DMS53 (cell line): ENCODE measurements around the gene KCNH4.
"Not testable (repeated sequence)": the region's sequence is repeated elsewhere in the genome, so short reads cannot be mapped to it uniquely, and the experiment has no call there.

Experiments
- DNase-seq: peaks from one replicate; lab custom pipeline; 2025; lab: John Stamatoyannopoulos, UW

The KCNH4 gene

GRCh38 chr17:42180922-42181850 is at the start of gene KCNH4:
TSS of gene KCNH4 (minus strand) at chr17:42181142. CDS start at chr17:42180945, 197 bp downstream.
- DNase-seq = peak; percentile 90

GRCh38 chr17:42230225-42230624 is 49.3 kb upstream of the KCNH4 start:
- DNase-seq = no peak

GRCh38 chr17:42227849-42228700 is 47.1 kb upstream of the KCNH4 start:
- no peak for DNase-seq

GRCh38 chr17:42225646-42226045 is 44.7 kb upstream of the KCNH4 start:
- no peak for DNase-seq

GRCh38 chr17:42224651-42225050 is 43.7 kb upstream of the KCNH4 start:
- no peak for DNase-seq

GRCh38 chr17:42221886-42222745 is 41.2 kb upstream of the KCNH4 start:
- DNase-seq = peak; percentile 61

GRCh38 chr17:42219280-42219679 is 38.3 kb upstream of the KCNH4 start:
- DNase-seq = not testable (repeated sequence)

- DNase-seq = no peak
Observed at GRCh38 chr17:42214156-42214555, 33.2 kb upstream of the KCNH4 start.

GRCh38 chr17:42212382-42212781 is 31.4 kb upstream of the KCNH4 start:
- DNase-seq = no peak

- not testable (repeated sequence) for DNase-seq
Observed at GRCh38 chr17:42211921-42212341, 31.0 kb upstream of the KCNH4 start.

- DNase-seq = no peak
Observed at GRCh38 chr17:42210046-42210445, 29.1 kb upstream of the KCNH4 start.

- DNase-seq = not testable (repeated sequence)
Observed at GRCh38 chr17:42206153-42206612, 25.2 kb upstream of the KCNH4 start.

- DNase-seq = no peak
Observed at GRCh38 chr17:42203354-42203753, 22.4 kb upstream of the KCNH4 start.

- no peak for DNase-seq
Observed at GRCh38 chr17:42202696-42203095, 21.8 kb upstream of the KCNH4 start.

GRCh38 chr17:42202159-42202558 is 21.2 kb upstream of the KCNH4 start:
- no peak for DNase-seq

- DNase-seq = no peak
Observed at GRCh38 chr17:42201458-42201772, 20.5 kb upstream of the KCNH4 start.

- DNase-seq = no peak
Observed at GRCh38 chr17:42200706-42201457, 19.9 kb upstream of the KCNH4 start.

- DNase-seq = no peak
Observed at GRCh38 chr17:42199416-42200011, 18.6 kb upstream of the KCNH4 start.

- DNase-seq = no peak
Observed at GRCh38 chr17:42198897-42199296, 18.0 kb upstream of the KCNH4 start.

- no peak for DNase-seq
Observed at GRCh38 chr17:42197564-42198156, 16.7 kb upstream of the KCNH4 start.
